Smooth muscle cell (in vitro differentiated cells): Measurements from ENCODE around the gene GADD45G. TPM values are rescaled to one million over a fixed set of nuclear protein-coding genes. Genes with fewer than 3 reads are reported as not detected.

ENCODE experiments used
- DNase-seq: peaks from one replicate; lab custom pipeline; 2025; ENCODE audit not compliant: unreplicated experiment; lab: John Stamatoyannopoulos, UW
- H2AFZ ChIP-seq: fragments of 200-600 bp; sonication (generic); 2 replicates; pipeline ENCODE4 v1.6.0; 2016; ENCODE audit warnings: antibody characterized with exemption, low read depth, mild to moderate bottlenecking
- H3F3A ChIP-seq: fragments of 200-600 bp; sonication (generic); 2 replicates; pipeline ENCODE4 v1.6.0; 2017; ENCODE audit warnings: antibody characterized with exemption, low read depth
- H3K27ac ChIP-seq: fragments of 200-600 bp; sonication (generic); 2 replicates; pipeline ENCODE4 v1.5.1; 2016; ENCODE audit warnings: low read depth, mild to moderate bottlenecking
- H3K27me3 ChIP-seq: fragments of 200-600 bp; sonication (generic); 2 replicates; pipeline ENCODE4 v1.6.1; 2016; ENCODE audit warnings: low read depth, mild to moderate bottlenecking
- H3K36me3 ChIP-seq: fragments of 200-600 bp; sonication (generic); 2 replicates; pipeline ENCODE4 v1.5.1; 2016; ENCODE audit warnings: low read depth
- H3K4me1 ChIP-seq: fragments of 200-600 bp; sonication (generic); 2 replicates; pipeline ENCODE4 v1.5.1; 2016; ENCODE audit warnings: low read depth
- H3K4me2 ChIP-seq: fragments of 200-600 bp; sonication (generic); 2 replicates; pipeline ENCODE4 v1.6.0; 2016; ENCODE audit warnings: mild to moderate bottlenecking
- H3K4me3 ChIP-seq: fragments of 200-600 bp; sonication (generic); 2 replicates; pipeline ENCODE4 v1.5.1; 2016; ENCODE audit warnings: mild to moderate bottlenecking
- H3K79me2 ChIP-seq: fragments of 200-600 bp; sonication (generic); 2 replicates; pipeline ENCODE4 v1.6.0; 2016; ENCODE audit warnings: low read depth, mild to moderate bottlenecking
- H3K9ac ChIP-seq: fragments of 200-600 bp; sonication (generic); 2 replicates; pipeline ENCODE4 v1.6.0; 2016; ENCODE audit warnings: low read depth
- H3K9me3 ChIP-seq: fragments of 200-600 bp; sonication (generic); replicated peaks from 2 replicates; pipeline ENCODE4 v1.5.1; 2016; ENCODE audit warnings: low read depth
- H4K20me1 ChIP-seq: fragments of 200-600 bp; sonication (generic); 2 replicates; pipeline ENCODE4 v1.6.0; 2016; ENCODE audit warnings: low read depth
- WGBS: methylation state at CpG from one replicate; pipeline ENCODE4 v1.1.7; 2016; ENCODE audit warnings: low lambda C conversion rate; 5-methylcytosine and 5-hydroxymethylcytosine counted together
- polyA plus RNA-seq: library from polyadenylated mRNA; unstranded; fragments of >200 nt; fragmentation: Nextera tagmentation; extraction: Ambion mirVana; gene quantifications from 2 replicates; pipeline ENCODE4 v1.2.1, GENCODE V29; 2016
- total RNA-seq: library from RNA; depleted of rRNA; stranded (reverse); fragments of >200 nt; gene quantifications from 2 replicates; pipeline ENCODE4 v1.2.3, GENCODE V29; 2014
- TF ChIP-seq, protein P1 (sequence below): fragments of 200-600 bp; sonication (generic); IDR thresholded peaks from 2 replicates; pipeline ENCODE4 v1.5.1; 2017; ENCODE audit warnings: borderline replicate concordance, mild to moderate bottlenecking, antibody characterized with exemption; ENCODE audit not compliant: insufficient read depth, poor library complexity, severe bottlenecking

GADD45G gene
- total and polyA plus RNA-seq, 2 experiments from 2014 or later = 6.9 to 10.7 TPM

DNA sequence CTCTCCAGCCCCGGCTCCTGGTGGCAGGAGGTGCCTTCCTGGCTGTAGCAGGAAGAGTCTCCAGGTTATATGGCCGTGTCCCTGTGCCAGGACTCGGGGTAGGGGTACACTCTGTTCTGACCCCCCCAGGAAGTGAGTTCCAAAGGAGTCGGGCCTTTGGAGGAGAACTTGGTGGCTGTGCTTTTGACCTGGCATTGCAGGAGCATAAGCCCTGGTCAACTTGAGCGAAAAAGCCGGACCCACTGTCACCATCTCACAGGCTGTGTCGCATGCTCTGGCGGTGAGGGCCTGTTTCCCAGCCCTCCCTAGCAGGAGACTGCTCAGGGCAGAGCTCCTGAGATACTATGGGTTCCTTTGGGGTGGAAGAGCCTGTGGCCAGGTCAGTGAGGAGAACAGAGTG, 36.0 kb downstream of the GADD45G start:
- Histone ChIP-seq H3K4me2 (no peak overlapping the region), H3K4me3 (no peak overlapping the region), H4K20me1 (no peaks in the 10 kb centered on the region), H3K4me1 (no peaks in the 10 kb centered on the region), H2AFZ (no peak overlapping the region), H3K36me3 (no peaks in the 10 kb centered on the region), H3K9me3 (no peaks in the 10 kb centered on the region), H3K9ac (no peak overlapping the region), H3K27me3 (no peaks in the 10 kb centered on the region), H3K79me2 (no peaks in the 10 kb centered on the region), H3F3A (no peaks in the 10 kb centered on the region), H3K27ac (no peak overlapping the region)
- WGBS = 89% methylated on average over 8 of the region's 8 CpGs
- TF ChIP-seq, protein P1, sequence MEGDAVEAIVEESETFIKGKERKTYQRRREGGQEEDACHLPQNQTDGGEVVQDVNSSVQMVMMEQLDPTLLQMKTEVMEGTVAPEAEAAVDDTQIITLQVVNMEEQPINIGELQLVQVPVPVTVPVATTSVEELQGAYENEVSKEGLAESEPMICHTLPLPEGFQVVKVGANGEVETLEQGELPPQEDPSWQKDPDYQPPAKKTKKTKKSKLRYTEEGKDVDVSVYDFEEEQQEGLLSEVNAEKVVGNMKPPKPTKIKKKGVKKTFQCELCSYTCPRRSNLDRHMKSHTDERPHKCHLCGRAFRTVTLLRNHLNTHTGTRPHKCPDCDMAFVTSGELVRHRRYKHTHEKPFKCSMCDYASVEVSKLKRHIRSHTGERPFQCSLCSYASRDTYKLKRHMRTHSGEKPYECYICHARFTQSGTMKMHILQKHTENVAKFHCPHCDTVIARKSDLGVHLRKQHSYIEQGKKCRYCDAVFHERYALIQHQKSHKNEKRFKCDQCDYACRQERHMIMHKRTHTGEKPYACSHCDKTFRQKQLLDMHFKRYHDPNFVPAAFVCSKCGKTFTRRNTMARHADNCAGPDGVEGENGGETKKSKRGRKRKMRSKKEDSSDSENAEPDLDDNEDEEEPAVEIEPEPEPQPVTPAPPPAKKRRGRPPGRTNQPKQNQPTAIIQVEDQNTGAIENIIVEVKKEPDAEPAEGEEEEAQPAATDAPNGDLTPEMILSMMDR = no peak
- no peak for DNase-seq

DNA sequence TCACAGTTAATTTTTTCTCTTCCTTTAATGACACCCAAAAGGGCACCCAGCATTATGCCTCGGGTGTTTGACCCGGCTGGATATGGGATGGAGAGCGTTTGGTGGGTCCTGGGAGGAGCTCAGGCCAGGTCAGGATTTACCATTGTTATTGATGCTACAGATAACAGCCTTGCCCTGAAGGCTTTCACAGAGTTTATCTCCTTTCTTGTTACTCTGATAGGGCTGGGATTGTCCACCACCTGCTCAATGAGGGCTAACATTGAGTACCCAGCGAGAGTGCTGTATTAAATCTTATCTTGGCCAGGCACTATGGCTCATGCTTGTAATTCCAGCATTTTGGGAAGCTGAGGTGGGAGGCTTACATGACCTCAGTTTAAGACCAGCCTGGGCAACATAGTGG, 37.2 kb downstream of the GADD45G start:
- H2AFZ ChIP-seq = no peak overlapping the region
- no peaks in the 10 kb centered on the region for H3F3A ChIP-seq
- H3K27me3 ChIP-seq = no peaks in the 10 kb centered on the region
- no peaks in the 10 kb centered on the region for H3K4me1 ChIP-seq
- TF ChIP-seq, protein P1 = no peak
- H3K9ac ChIP-seq = no peak overlapping the region
- no peak overlapping the region for H3K27ac ChIP-seq
- H3K36me3 ChIP-seq = no peaks in the 10 kb centered on the region
- no peak overlapping the region for H3K4me3 ChIP-seq
- H3K4me2 ChIP-seq = no peak overlapping the region
- no peaks in the 10 kb centered on the region for H4K20me1 ChIP-seq
- no peak for DNase-seq
- H3K79me2 ChIP-seq = no peaks in the 10 kb centered on the region
- no peaks in the 10 kb centered on the region for H3K9me3 ChIP-seq
- 86% methylated on average over 4 of the region's 4 CpGs for WGBS

DNA sequence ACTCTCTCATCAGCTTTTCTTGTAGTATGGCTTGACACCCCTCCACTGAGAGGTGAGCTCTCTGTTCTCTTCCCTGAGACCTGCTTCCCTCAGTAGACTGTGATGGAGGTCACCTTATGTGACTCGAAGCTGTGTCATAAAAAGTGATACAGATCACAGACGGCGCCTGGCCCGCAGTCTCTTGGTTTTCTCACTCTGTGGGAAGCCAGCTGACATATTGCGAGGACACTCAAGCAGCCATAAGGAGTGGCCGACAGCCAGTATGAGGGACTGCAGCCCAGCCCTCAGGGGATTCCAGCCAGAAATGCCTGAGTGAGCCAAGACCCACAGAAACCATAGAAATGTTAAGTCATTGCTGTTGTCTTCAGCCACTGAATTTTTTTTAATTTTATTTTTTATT, 38.0 kb downstream of the GADD45G start:
- H3K79me2 ChIP-seq = no peaks in the 10 kb centered on the region
- H3F3A ChIP-seq = no peaks in the 10 kb centered on the region
- 58% methylated on average over 6 of the region's 6 CpGs for WGBS
- no peaks in the 10 kb centered on the region for H4K20me1 ChIP-seq
- no peaks in the 10 kb centered on the region for H3K4me1 ChIP-seq
- H3K27ac ChIP-seq = no peak overlapping the region
- no peak overlapping the region for H3K4me2 ChIP-seq
- H3K9me3 ChIP-seq = no peaks in the 10 kb centered on the region
- no peak for DNase-seq
- H2AFZ ChIP-seq = no peak overlapping the region
- no peaks in the 10 kb centered on the region for H3K36me3 ChIP-seq
- H3K27me3 ChIP-seq = no peaks in the 10 kb centered on the region
- H3K4me3 ChIP-seq = no peak overlapping the region
- H3K9ac ChIP-seq = no peak overlapping the region
- TF ChIP-seq, protein P1 = no peak

- 65% methylated on average over 8 of the region's 8 CpGs for WGBS
- TF ChIP-seq, protein P1 = no peak
- no peak overlapping the region for H3K4me3 ChIP-seq
- H4K20me1 ChIP-seq = no peaks in the 10 kb centered on the region
- no peaks in the 10 kb centered on the region for H3K9me3 ChIP-seq
- no peak for DNase-seq
- no peaks in the 10 kb centered on the region for H3K4me1 ChIP-seq
- no peak overlapping the region for H2AFZ ChIP-seq
- H3K4me2 ChIP-seq = no peak overlapping the region
- H3K79me2 ChIP-seq = no peaks in the 10 kb centered on the region
- H3K36me3 ChIP-seq = no peaks in the 10 kb centered on the region
- H3K27me3 ChIP-seq = no peaks in the 10 kb centered on the region
- H3F3A ChIP-seq = no peaks in the 10 kb centered on the region
- H3K9ac ChIP-seq = no peak overlapping the region
- no peak overlapping the region for H3K27ac ChIP-seq
Measured at GRCh38 chr9:89646189-89646939, 41.6 kb downstream of the GADD45G start.
